OCI-LY1 (cell line): ENCODE measurements around the gene TMED6.
"Not testable (repeated sequence)": the region's sequence is repeated elsewhere in the genome, so short reads cannot be mapped to it uniquely, and the experiment has no call there.

ENCODE experiments used
- H2AFZ ChIP-seq: fragments of 200-600 bp; sonication (generic), shearing (Covaris generic); 2 replicates; pipeline ENCODE4 v1.6.0; 2014; ENCODE audit warnings: antibody characterized with exemption, mild to moderate bottlenecking, low read length
- H3F3A ChIP-seq: fragments of 200-600 bp; sonication (generic), shearing (Covaris generic); 2 replicates; pipeline ENCODE4 v1.6.0; 2014; ENCODE audit warnings: mild to moderate bottlenecking, antibody characterized with exemption, low read length, moderate library complexity; ENCODE audit not compliant: insufficient read depth
- H3K27ac ChIP-seq: fragments of 200-600 bp; sonication (generic); 2 replicates; pipeline ENCODE4 v1.5.1; 2014; ENCODE audit warnings: low read length, mixed run types, mild to moderate bottlenecking, low read depth; ENCODE audit not compliant: poor library complexity, severe bottlenecking
- H3K27me3 ChIP-seq: fragments of 200-600 bp; sonication (generic); 2 replicates; pipeline ENCODE4 v1.6.0; 2014; ENCODE audit warnings: antibody characterized with exemption, mild to moderate bottlenecking, low read length, moderate library complexity; ENCODE audit not compliant: insufficient read depth
- H3K36me3 ChIP-seq: fragments of 200-600 bp; sonication (generic); 2 replicates; pipeline ENCODE4 v1.6.1; 2014; ENCODE audit warnings: mild to moderate bottlenecking, antibody characterized with exemption, low read length, moderate library complexity, mixed read lengths; ENCODE audit not compliant: insufficient read depth
- H3K4me1 ChIP-seq: fragments of 200-600 bp; sonication (generic); 2 replicates; pipeline ENCODE4 v1.5.1; 2014; ENCODE audit warnings: mild to moderate bottlenecking, low read length, moderate library complexity; ENCODE audit not compliant: insufficient read depth, severe bottlenecking
- H3K4me2 ChIP-seq: fragments of 200-600 bp; sonication (generic), shearing (Covaris generic); 2 replicates; pipeline ENCODE4 v1.6.1; 2014; ENCODE audit warnings: low read length
- H3K4me3 ChIP-seq: fragments of 200-600 bp; sonication (generic); 2 replicates; pipeline ENCODE4 v1.5.1; 2014; ENCODE audit warnings: low read length, low read depth, mild to moderate bottlenecking, mixed read lengths; ENCODE audit not compliant: poor library complexity, severe bottlenecking
- H3K79me2 ChIP-seq: fragments of 200-600 bp; shearing (Covaris generic); 2 replicates; pipeline ENCODE4 v1.6.1; 2016; ENCODE audit warnings: mixed run types, low read length, mixed read lengths; ENCODE audit not compliant: insufficient read depth
- H3K9ac ChIP-seq: fragments of 200-600 bp; sonication (generic), shearing (Covaris generic); 2 replicates; pipeline ENCODE4 v1.6.1; 2014; ENCODE audit warnings: mild to moderate bottlenecking, low read length, mixed read lengths
- H3K9me2 ChIP-seq: fragments of 200-600 bp; sonication (generic), shearing (Covaris generic); 2 replicates; pipeline ENCODE4 v1.6.1; 2014; ENCODE audit warnings: low read depth, mild to moderate bottlenecking, low read length, mixed read lengths
- H3K9me3 ChIP-seq: fragments of 200-600 bp; shearing (Covaris generic); 2 replicates; pipeline ENCODE4 v1.6.1; 2014; ENCODE audit warnings: low read length, mixed read lengths
- H4K20me1 ChIP-seq: fragments of 200-600 bp; sonication (generic), shearing (Covaris generic); 2 replicates; pipeline ENCODE4 v1.6.0; 2016; ENCODE audit warnings: mild to moderate bottlenecking, low read length; ENCODE audit not compliant: insufficient read depth
- CTCF ChIP-seq: fragments of 200-600 bp; sonication (generic), shearing (Covaris generic); IDR thresholded peaks from 2 replicates; pipeline ENCODE4 v1.5.1; 2017; ENCODE audit warnings: mild to moderate bottlenecking, antibody characterized with exemption, low read length, moderate library complexity, mixed read lengths
- EZH2 ChIP-seq: fragments of 200-600 bp; sonication (generic), shearing (Covaris generic); IDR thresholded peaks from 2 replicates; pipeline ENCODE4 v1.8.0; 2017; ENCODE audit warnings: borderline replicate concordance, mixed run types, mild to moderate bottlenecking, antibody characterized with exemption, low read length, moderate library complexity, mixed read lengths

TMED6 gene

GRCh38 chr16:69365901-69366300 lies 14.3 kb upstream of the TMED6 start:
- Histone ChIP-seq H3K4me1 (no peaks in the 10 kb centered on the region), H3K4me3 (no peak overlapping the region), H3K9ac (no peak overlapping the region), H3K27me3 (no peaks in the 10 kb centered on the region), H4K20me1 (no peaks in the 10 kb centered on the region), H3K9me3 (no peaks in the 10 kb centered on the region), H3K36me3 (peaks cover 70% of the 10 kb centered on the region), H3K27ac (no peak overlapping the region), H3K79me2 (no peaks in the 10 kb centered on the region), H2AFZ (no peak overlapping the region), H3K9me2 (no peaks in the 10 kb centered on the region), H3F3A (no peaks in the 10 kb centered on the region), H3K4me2 (no peak overlapping the region)
- TF ChIP-seq EZH2: no peak
- no peak for TF ChIP-seq CTCF

DNA sequence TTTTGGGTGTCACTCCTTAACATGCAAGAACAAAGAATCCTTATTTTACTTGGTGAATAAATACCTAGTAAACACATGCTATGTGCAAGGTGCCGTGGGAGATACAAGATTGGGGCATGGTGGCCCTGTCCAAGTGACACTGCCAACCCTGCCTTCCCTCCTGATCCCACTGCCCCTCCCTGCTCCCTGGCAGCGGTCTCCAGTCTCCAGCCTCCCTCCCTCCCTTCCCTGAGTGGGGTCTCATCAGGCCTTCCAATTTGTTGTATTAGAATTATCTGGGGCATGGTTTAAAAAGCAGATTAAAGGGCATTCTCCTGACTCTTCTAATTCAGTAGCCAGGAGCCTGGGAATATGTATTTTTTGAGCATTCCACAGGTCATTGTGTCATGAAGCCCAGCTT lies 12.5 kb upstream of the TMED6 start:
- peaks cover 52% of the 10 kb centered on the region for H3K36me3 ChIP-seq
- no peak overlapping the region for H3K27ac ChIP-seq
- no peak for TF ChIP-seq CTCF
- TF ChIP-seq EZH2: no peak

DNA sequence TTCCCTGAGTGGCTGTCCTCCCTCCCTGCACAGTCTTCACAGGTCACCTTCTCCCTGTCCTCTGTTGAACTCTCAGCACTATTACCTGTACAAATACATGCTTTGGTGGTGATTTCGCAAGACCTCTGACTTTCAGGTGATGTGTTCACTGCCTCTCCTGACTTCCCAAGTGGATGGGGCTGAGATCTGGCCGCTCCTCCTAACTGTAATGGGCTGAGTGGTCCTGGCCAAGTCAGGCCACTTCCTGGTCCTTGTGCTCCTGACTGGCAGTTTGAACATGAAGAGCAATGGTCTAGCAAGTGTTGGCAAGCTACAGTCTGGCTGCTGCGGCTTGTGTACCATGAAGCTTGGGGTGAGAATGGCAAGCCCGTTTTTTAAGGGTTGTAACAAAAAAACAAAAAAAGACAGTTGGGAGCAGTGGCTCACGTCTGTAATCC lies 11.7 kb upstream of the TMED6 start:
- H3K36me3 ChIP-seq: peaks cover 44% of the 10 kb centered on the region
- no peak overlapping the region for H3K4me2 ChIP-seq
- H3K9me2 ChIP-seq: no peaks in the 10 kb centered on the region
- H3K27me3 ChIP-seq: no peaks in the 10 kb centered on the region
- no peak overlapping the region for H3K4me3 ChIP-seq
- H3F3A ChIP-seq: no peaks in the 10 kb centered on the region
- TF ChIP-seq CTCF: no peak
- no peak for TF ChIP-seq EZH2
- no peak overlapping the region for H3K27ac ChIP-seq
- H3K4me1 ChIP-seq: no peaks in the 10 kb centered on the region
- H3K9me3 ChIP-seq: no peaks in the 10 kb centered on the region
- H4K20me1 ChIP-seq: no peaks in the 10 kb centered on the region
- no peak overlapping the region for H2AFZ ChIP-seq
- no peaks in the 10 kb centered on the region for H3K79me2 ChIP-seq
- H3K9ac ChIP-seq: no peak overlapping the region

More for the DNA sequence above, 12.5 kb upstream of the TMED6 start:
- Histone ChIP-seq H3K9ac (no peak overlapping the region), H4K20me1 (no peaks in the 10 kb centered on the region), H3K4me1 (no peaks in the 10 kb centered on the region), H3K4me2 (no peak overlapping the region), H3K27me3 (no peaks in the 10 kb centered on the region), H3K4me3 (no peak overlapping the region), H2AFZ (no peak overlapping the region), H3F3A (no peaks in the 10 kb centered on the region), H3K9me2 (no peaks in the 10 kb centered on the region), H3K79me2 (no peaks in the 10 kb centered on the region), H3K9me3 (no peaks in the 10 kb centered on the region)

GRCh38 chr16:69360070-69360469 lies 8.5 kb upstream of the TMED6 start:
- not testable (repeated sequence) for H3K27ac ChIP-seq, H3K4me1 ChIP-seq

More at GRCh38 chr16:69360070-69360469, 8.5 kb upstream of the TMED6 start:
- H3K4me3 ChIP-seq, H2AFZ ChIP-seq, H4K20me1 ChIP-seq, H3K79me2 ChIP-seq, H3K9me2 ChIP-seq, H3F3A ChIP-seq, H3K9ac ChIP-seq, H3K9me3 ChIP-seq, H3K4me2 ChIP-seq, H3K27me3 ChIP-seq: not testable (repeated sequence)
- H3K36me3 ChIP-seq: peaks cover 35% of the 10 kb centered on the region; the same call in 1 of the 2 replicates
